RWPE1 (cell line): Measurements from ENCODE around the gene TEX53.

Source experiments
- CTCF ChIA-PET: fragments of 350-600 bp; sonication (Branson Sonifier 250); formaldehyde crosslinking; extraction: SDS; loops from one replicate; lab custom pipeline; 2021; lab: Yijun Ruan, JAX
- POLR2A ChIA-PET: fragments of 400-600 bp; formaldehyde crosslinking; extraction: SDS; loops from one replicate; lab custom pipeline; 2020; ENCODE audit warnings: antibody characterized with exemption; ENCODE audit not compliant: low non-redundant PET; lab: Yijun Ruan, JAX
- DNase-seq: peaks from one replicate; pipeline ENCODE4 v3.0.0; 2012; ENCODE audit warnings: low spot score
- H3K27ac ChIP-seq: fragments of 450-650 bp; 2 replicates; pipeline ENCODE4 v1.5.1; 2017
- TF ChIP-seq, protein P1 (sequence below): fragments of 450-650 bp; conservative IDR thresholded peaks from 2 replicates; pipeline ENCODE4 v1.5.1; 2017; ENCODE audit warnings: low read depth, mild to moderate bottlenecking

TEX53 gene

DNA sequence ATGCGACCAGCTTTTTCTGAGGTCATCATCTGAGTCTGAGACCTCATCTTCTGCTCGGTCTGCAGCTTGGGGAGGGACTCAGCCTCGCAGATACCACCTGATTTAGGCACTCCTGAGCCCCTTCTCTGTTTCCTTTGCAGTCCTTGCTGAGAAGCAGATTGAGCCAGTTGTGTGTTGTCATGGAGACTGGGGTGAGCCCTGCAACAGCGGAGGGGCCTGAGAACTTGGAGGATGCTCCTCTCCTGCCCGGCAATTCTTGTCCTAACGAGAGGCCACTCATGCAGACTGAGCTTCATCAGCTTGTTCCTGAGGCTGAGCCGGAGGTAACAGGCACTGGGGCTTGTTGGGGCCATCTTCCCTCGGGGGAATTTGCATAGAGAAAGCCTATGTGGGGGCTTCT, 19.2 kb downstream of the TEX53 start:
- ChIA-PET CTCF (interaction anchor here (0.9 kb wide), 1 partner anchor 15 kb away, joined by 6 read pairs; no protein-coding TSS in a partner anchor), POLR2A (no interaction called here)
- no peak for DNase-seq
- TF ChIP-seq, protein P1, sequence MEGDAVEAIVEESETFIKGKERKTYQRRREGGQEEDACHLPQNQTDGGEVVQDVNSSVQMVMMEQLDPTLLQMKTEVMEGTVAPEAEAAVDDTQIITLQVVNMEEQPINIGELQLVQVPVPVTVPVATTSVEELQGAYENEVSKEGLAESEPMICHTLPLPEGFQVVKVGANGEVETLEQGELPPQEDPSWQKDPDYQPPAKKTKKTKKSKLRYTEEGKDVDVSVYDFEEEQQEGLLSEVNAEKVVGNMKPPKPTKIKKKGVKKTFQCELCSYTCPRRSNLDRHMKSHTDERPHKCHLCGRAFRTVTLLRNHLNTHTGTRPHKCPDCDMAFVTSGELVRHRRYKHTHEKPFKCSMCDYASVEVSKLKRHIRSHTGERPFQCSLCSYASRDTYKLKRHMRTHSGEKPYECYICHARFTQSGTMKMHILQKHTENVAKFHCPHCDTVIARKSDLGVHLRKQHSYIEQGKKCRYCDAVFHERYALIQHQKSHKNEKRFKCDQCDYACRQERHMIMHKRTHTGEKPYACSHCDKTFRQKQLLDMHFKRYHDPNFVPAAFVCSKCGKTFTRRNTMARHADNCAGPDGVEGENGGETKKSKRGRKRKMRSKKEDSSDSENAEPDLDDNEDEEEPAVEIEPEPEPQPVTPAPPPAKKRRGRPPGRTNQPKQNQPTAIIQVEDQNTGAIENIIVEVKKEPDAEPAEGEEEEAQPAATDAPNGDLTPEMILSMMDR = no peak
- H3K27ac ChIP-seq = no peak overlapping the region

DNA sequence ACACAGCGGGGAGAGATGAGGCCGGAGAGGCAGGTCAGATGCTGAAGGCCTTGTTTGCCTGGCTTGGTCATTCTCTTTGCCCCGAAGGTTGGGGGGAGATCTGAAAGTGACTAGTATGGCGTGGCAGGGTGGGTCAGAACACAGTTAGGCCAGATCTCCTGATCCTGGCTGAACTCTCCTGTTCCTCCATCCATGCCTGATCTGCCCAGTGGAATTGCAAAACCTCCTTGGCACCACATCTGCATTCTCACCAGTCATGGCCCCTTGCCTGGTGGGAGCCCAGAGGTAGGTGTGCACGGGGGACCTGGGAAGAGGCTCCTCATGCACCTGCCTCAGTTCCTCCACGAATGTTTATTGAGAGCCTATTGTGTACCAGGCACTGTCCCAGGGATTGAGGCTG, 23.2 kb downstream of the TEX53 start:
- TF ChIP-seq, protein P1 = no peak
- 0 out of 2 replicates have a peak overlapping the region, but pooled peaks have one; percentile 10 for H3K27ac ChIP-seq
- POLR2A ChIA-PET = no interaction called here
- CTCF ChIA-PET = no interaction called here
- DNase-seq = no peak

DNA sequence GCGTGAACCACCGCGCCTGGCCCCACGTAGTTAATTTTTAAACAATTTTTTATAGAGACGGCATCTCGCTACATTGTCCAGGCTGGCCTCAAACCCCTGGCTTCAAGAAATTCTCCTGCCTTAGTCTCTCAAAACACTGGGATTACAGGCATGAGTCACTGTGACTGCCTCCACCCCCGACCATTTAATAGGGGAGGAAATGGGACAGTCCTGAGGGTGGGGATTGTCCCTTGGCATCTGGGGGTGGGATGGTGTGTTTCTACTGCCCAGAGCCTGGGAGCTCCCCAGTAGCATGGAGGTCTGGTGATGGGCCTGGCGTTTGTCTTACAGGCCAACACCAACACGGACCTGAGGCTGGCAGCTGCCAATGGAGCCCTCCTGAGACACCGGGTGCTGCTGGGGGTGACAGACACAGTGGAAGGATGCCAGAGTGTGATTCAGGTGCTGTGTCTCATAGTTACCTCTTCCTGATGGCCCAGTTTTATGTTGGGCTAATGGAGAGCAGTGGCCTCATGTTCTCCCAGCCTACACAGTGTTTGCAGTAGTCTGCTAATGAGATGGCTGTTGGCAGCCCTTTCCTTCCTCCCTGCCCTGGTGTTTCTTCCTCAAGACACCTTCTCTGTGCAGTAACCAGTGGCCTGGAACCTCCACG, 24.0 kb downstream of the TEX53 start:
- ChIA-PET POLR2A (no interaction called here), CTCF (interaction anchor here (0.7 kb wide), 1 partner anchor 280 kb away, joined by 3 read pairs; no protein-coding TSS in a partner anchor)
- no peak for DNase-seq
- peak overlapping the region; percentile 10 for H3K27ac ChIP-seq
- TF ChIP-seq, protein P1 = no peak

DNA sequence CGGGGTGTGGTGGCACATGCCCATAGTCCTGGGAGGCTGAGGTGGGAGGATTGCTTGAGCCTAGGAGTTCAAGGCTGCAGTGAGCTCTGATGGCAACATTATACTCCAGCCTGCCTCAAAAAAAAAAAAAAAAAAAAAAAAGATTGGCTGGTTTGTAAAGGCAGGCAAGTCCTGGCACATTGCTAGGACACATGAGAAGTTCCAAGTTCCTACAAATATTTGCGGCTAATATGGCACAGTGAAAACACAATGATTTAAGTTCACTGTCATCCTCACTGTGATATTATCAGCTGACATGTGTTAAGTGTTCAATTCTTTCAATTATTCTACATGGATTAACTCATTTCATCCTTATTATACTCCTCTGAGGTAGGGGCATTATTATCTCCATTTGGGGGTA, 26.4 kb downstream of the TEX53 start:
- TF ChIP-seq, protein P1 = no peak
- no peak for DNase-seq
- CTCF ChIA-PET = interaction anchor here (0.6 kb wide), 1 partner anchor 27 kb away, joined by 3 read pairs; no protein-coding TSS in a partner anchor
- POLR2A ChIA-PET = no interaction called here
- no peak overlapping the region for H3K27ac ChIP-seq

DNA sequence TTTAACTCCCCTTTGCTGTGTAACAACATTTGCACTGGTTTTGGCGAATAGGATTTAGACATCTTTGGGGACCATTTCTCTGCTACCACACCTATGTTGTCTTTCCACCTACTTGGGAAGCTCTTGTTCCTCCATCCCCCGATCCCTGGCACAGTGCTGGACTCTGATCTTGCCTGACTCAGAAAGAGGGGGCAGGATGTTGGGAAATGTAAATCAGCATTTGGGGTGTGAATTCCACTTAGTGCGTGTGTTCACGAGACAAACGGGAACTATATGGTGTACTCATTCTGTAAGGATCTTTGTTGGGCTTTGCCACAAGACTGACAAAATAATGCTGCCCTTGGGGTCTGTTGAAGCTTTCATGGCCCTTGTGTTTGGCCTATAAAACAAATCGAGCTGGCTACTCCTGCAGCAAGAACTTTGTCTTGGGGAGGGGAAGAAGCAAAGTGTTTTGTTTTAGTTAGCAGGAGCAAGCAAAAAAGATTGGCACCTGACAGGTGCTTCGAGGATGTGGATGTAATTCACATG, 28.0 kb downstream of the TEX53 start:
- CTCF ChIA-PET = interaction anchor here (0.8 kb wide), 1 partner anchor 24 kb away, joined by 3 read pairs; no protein-coding TSS in a partner anchor
- H3K27ac ChIP-seq = no peak overlapping the region
- DNase-seq = no peak
- POLR2A ChIA-PET = no interaction called here
- TF ChIP-seq, protein P1 = no peak

DNA sequence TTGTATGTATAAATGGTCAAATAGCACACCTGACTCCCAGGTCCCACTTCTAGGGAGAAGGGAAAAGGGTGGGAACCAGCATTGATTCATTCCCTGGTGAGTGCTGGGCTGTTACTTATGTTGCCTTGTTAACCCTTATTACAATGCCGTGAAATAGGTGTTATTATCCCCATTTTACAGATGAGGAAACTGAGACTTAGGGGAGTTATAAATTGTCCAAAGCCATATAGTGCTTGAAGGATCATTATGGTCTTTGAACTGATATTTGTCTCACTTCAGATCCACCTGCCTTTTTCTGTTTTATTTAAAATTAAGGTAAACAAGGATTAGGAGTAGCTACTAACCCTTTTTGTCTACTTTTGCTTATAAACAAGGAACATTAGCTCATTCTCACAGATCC, 30.1 kb downstream of the TEX53 start:
- TF ChIP-seq, protein P1 = no peak
- no peak for DNase-seq
- no peak overlapping the region for H3K27ac ChIP-seq
- ChIA-PET CTCF (interaction anchor here (0.6 kb wide), 1 partner anchor 28 kb away, joined by 3 read pairs; no protein-coding TSS in a partner anchor), POLR2A (no interaction called here)
